Activated CD4-positive, alpha-beta T cell treated with anti-CD3 and anti-CD28 coated beads, Interleukin-2, amount 10 ng/mL, durations not matched to agents 24 days and 14 days (primary cell): ENCODE results near the gene CLEC10A. TPM values are rescaled to one million over a fixed set of nuclear protein-coding genes. Genes with fewer than 3 reads are reported as not detected.
A peak's percentile ranks its signal among the peaks of the same experiment; 100 is the strongest.
"Not testable (repeated sequence)": the region's sequence is repeated elsewhere in the genome, so short reads cannot be mapped to it uniquely, and the experiment has no call there.

ENCODE experiments used
- DNase-seq: peaks from one replicate; pipeline ENCODE4 v3.0.0; 2022
- H3K27ac Mint-ChIP-seq: one replicate; pipeline ENCODE4 v1.8.0; 2022; ENCODE audit warnings: mild to moderate bottlenecking, mixed read lengths
- H3K27me3 Mint-ChIP-seq: one replicate; pipeline ENCODE4 v1.8.0; 2022; ENCODE audit warnings: mixed read lengths
- H3K36me3 Mint-ChIP-seq: one replicate; pipeline ENCODE4 v1.8.0; 2022; ENCODE audit warnings: low read depth, mild to moderate bottlenecking, mixed read lengths
- H3K4me1 Mint-ChIP-seq: one replicate; pipeline ENCODE4 v1.8.0; 2021; ENCODE audit warnings: mixed read lengths
- H3K4me3 Mint-ChIP-seq: one replicate; pipeline ENCODE4 v1.8.0; 2022; ENCODE audit warnings: mild to moderate bottlenecking, moderate library complexity, mixed read lengths
- H3K9me3 Mint-ChIP-seq: one replicate; pipeline ENCODE4 v1.8.0; 2021; ENCODE audit warnings: mixed read lengths
- intact Hi-C: fragments of 100-400 bp; cut with micrococcal nuclease; formaldehyde crosslinking; loops from one replicate; pipeline ENCODE4 v1.15.1; 2023
- total RNA-seq: library from RNA; stranded (reverse); gene quantifications from 2 replicates; pipeline ENCODE4 v1.2.3, GENCODE V29; 2022

Gene CLEC10A
- total RNA-seq, 1 donor from 2014 or later: not detected

- intact Hi-C loops: no loop called here
- no peaks in the 10 kb centered on the region for H3K9me3 Mint-ChIP-seq
- no peak for DNase-seq
- H3K27me3 Mint-ChIP-seq: peaks cover 3% of the 10 kb centered on the region
- H3K4me3 Mint-ChIP-seq: no peak overlapping the region
- H3K4me1 Mint-ChIP-seq: no peaks in the 10 kb centered on the region
- H3K27ac Mint-ChIP-seq: no peak overlapping the region
- no peaks in the 10 kb centered on the region for H3K36me3 Mint-ChIP-seq
Observed at GRCh38 chr17:7098802-7099459, 18.9 kb upstream of the CLEC10A start.

GRCh38 chr17:7097940-7098339 is 17.9 kb upstream of the CLEC10A start:
- Mint-ChIP-seq H3K27ac (no peak overlapping the region), H3K27me3 (peaks cover 5% of the 10 kb centered on the region), H3K4me3 (no peak overlapping the region), H3K9me3 (no peaks in the 10 kb centered on the region), H3K4me1 (no peaks in the 10 kb centered on the region), H3K36me3 (no peaks in the 10 kb centered on the region)
- intact Hi-C loops: no loop called here
- DNase-seq: no peak

- Mint-ChIP-seq H3K4me1 (no peaks in the 10 kb centered on the region), H3K27ac (no peak overlapping the region)
- intact Hi-C loops: no loop called here
Observed at GRCh38 chr17:7095625-7096024, 15.6 kb upstream of the CLEC10A start.

GRCh38 chr17:7094652-7095019 is 14.6 kb upstream of the CLEC10A start:
- Mint-ChIP-seq H3K4me1 (no peaks in the 10 kb centered on the region), H3K36me3 (no peaks in the 10 kb centered on the region), H3K27me3 (peaks cover 9% of the 10 kb centered on the region), H3K9me3 (no peaks in the 10 kb centered on the region), H3K27ac (no peak overlapping the region), H3K4me3 (no peak overlapping the region)
- DNase-seq: no peak
- intact Hi-C loops: no loop called here

More at GRCh38 chr17:7095625-7096024, 15.6 kb upstream of the CLEC10A start:
- Mint-ChIP-seq H3K9me3 (no peaks in the 10 kb centered on the region), H3K36me3 (no peaks in the 10 kb centered on the region), H3K4me3 (no peak overlapping the region), H3K27me3 (peaks cover 9% of the 10 kb centered on the region)
- DNase-seq: no peak

GRCh38 chr17:7091311-7092005 is 11.4 kb upstream of the CLEC10A start:
- DNase-seq, H3K4me1 Mint-ChIP-seq, H3K27ac Mint-ChIP-seq, H3K36me3 Mint-ChIP-seq, H3K9me3 Mint-ChIP-seq, H3K4me3 Mint-ChIP-seq, intact Hi-C loops: not testable (repeated sequence)
- peaks cover 14% of the 10 kb centered on the region for H3K27me3 Mint-ChIP-seq

GRCh38 chr17:7089570-7089969 is 9.5 kb upstream of the CLEC10A start:
- H3K27ac Mint-ChIP-seq, H3K4me1 Mint-ChIP-seq, H3K9me3 Mint-ChIP-seq, H3K4me3 Mint-ChIP-seq, DNase-seq, intact Hi-C loops, H3K36me3 Mint-ChIP-seq: not testable (repeated sequence)
- peaks cover 15% of the 10 kb centered on the region for H3K27me3 Mint-ChIP-seq

GRCh38 chr17:7088442-7088841 is 8.4 kb upstream of the CLEC10A start:
- H3K27ac Mint-ChIP-seq, intact Hi-C loops, H3K9me3 Mint-ChIP-seq, H3K36me3 Mint-ChIP-seq, H3K4me1 Mint-ChIP-seq, H3K4me3 Mint-ChIP-seq, DNase-seq: not testable (repeated sequence)
- H3K27me3 Mint-ChIP-seq: peaks cover 24% of the 10 kb centered on the region

GRCh38 chr17:7084088-7084487 is 4.0 kb upstream of the CLEC10A start:
- no peak for DNase-seq
- peaks cover 23% of the 10 kb centered on the region for H3K27me3 Mint-ChIP-seq
- no peak overlapping the region for H3K4me3 Mint-ChIP-seq
- no peak overlapping the region for H3K27ac Mint-ChIP-seq
- intact Hi-C loops: no loop called here
- peaks cover 20% of the 10 kb centered on the region for H3K4me1 Mint-ChIP-seq
- no peaks in the 10 kb centered on the region for H3K36me3 Mint-ChIP-seq
- H3K9me3 Mint-ChIP-seq: no peaks in the 10 kb centered on the region

GRCh38 chr17:7083592-7083991 is 3.5 kb upstream of the CLEC10A start:
- no peak for DNase-seq
- H3K36me3 Mint-ChIP-seq: no peaks in the 10 kb centered on the region
- peaks cover 20% of the 10 kb centered on the region for H3K4me1 Mint-ChIP-seq
- H3K9me3 Mint-ChIP-seq: no peaks in the 10 kb centered on the region
- intact Hi-C loops: no loop called here
- H3K27me3 Mint-ChIP-seq: peaks cover 23% of the 10 kb centered on the region
- no peak overlapping the region for H3K27ac Mint-ChIP-seq
- H3K4me3 Mint-ChIP-seq: no peak overlapping the region

GRCh38 chr17:7081341-7082062 is 1.5 kb upstream of the CLEC10A start:
- H3K9me3 Mint-ChIP-seq: no peaks in the 10 kb centered on the region
- H3K4me3 Mint-ChIP-seq: no peak overlapping the region
- H3K27me3 Mint-ChIP-seq: peaks cover 18% of the 10 kb centered on the region

GRCh38 chr17:7080456-7081041 is 498 bp upstream of the CLEC10A start:
- Mint-ChIP-seq H3K27me3 (peaks cover 18% of the 10 kb centered on the region), H3K4me1 (peaks cover 20% of the 10 kb centered on the region), H3K4me3 (no peak overlapping the region), H3K9me3 (no peaks in the 10 kb centered on the region), H3K36me3 (no peaks in the 10 kb centered on the region), H3K27ac (no peak overlapping the region)
- intact Hi-C loops: no loop called here
- no peak for DNase-seq

More at GRCh38 chr17:7081341-7082062, 1.5 kb upstream of the CLEC10A start:
- Mint-ChIP-seq H3K4me1 (peaks cover 20% of the 10 kb centered on the region), H3K27ac (no peak overlapping the region), H3K36me3 (no peaks in the 10 kb centered on the region)
- peak; percentile 79 for DNase-seq
- intact Hi-C loops: no loop called here

- H3K4me1 Mint-ChIP-seq: peaks cover 14% of the 10 kb centered on the region
- no peaks in the 10 kb centered on the region for H3K36me3 Mint-ChIP-seq
- no peaks in the 10 kb centered on the region for H3K9me3 Mint-ChIP-seq
- intact Hi-C loops: no loop called here
- no peak for DNase-seq
- no peak overlapping the region for H3K4me3 Mint-ChIP-seq
- H3K27ac Mint-ChIP-seq: no peak overlapping the region
- peaks cover 9% of the 10 kb centered on the region for H3K27me3 Mint-ChIP-seq
Observed at GRCh38 chr17:7078711-7079110, 1.3 kb downstream of the CLEC10A start.

- H3K4me3 Mint-ChIP-seq: no peak overlapping the region
- peaks cover 12% of the 10 kb centered on the region for H3K4me1 Mint-ChIP-seq
- peaks cover 7% of the 10 kb centered on the region for H3K27me3 Mint-ChIP-seq
- no peaks in the 10 kb centered on the region for H3K36me3 Mint-ChIP-seq
- no peak overlapping the region for H3K27ac Mint-ChIP-seq
- intact Hi-C loops: no loop called here
- H3K9me3 Mint-ChIP-seq: no peaks in the 10 kb centered on the region
- DNase-seq: no peak
Observed at GRCh38 chr17:7077911-7078546, 2.0 kb downstream of the CLEC10A start.
